HepG2 (cell line): ENCODE results near the gene PEX11G. TPM values are rescaled to one million over a fixed set of nuclear protein-coding genes. Genes with fewer than 3 reads are reported as not detected.

Experiments
- CREM ChIP-seq, 2 experiments: sonication (generic) in 1 of 2; formaldehyde crosslinking in 1 of 2; IDR thresholded peaks; 2 replicates each; pipeline versions ENCODE4 v1.4.0 to v1.6.1; 2016 to 2020; ENCODE audit warnings: antibody characterized with exemption in 1 of 2, mild to moderate bottlenecking in 1 of 2, missing genetic modification reagents in 1 of 2
- FOXO1 ChIP-seq: sonication (generic); formaldehyde crosslinking; IDR thresholded peaks from 2 replicates; pipeline ENCODE4 v1.4.0; 2020; ENCODE audit warnings: missing genetic modification reagents
- HES4 ChIP-seq: sonication (generic); formaldehyde crosslinking; IDR thresholded peaks from 2 replicates; pipeline ENCODE4 v1.9.0; 2021; ENCODE audit warnings: mild to moderate bottlenecking, missing genetic modification reagents, borderline replicate concordance
- HOXA3 ChIP-seq: sonication (generic); formaldehyde crosslinking; IDR thresholded peaks from 2 replicates; pipeline ENCODE4 v1.5.0; 2020; ENCODE audit warnings: missing genetic modification reagents
- IKZF4 ChIP-seq: sonication (generic); formaldehyde crosslinking; IDR thresholded peaks from 2 replicates; pipeline ENCODE4 v1.5.1; 2020; ENCODE audit warnings: borderline replicate concordance, mild to moderate bottlenecking, low read depth, missing genetic modification reagents; ENCODE audit errors: not compliant biosample characterization
- KLF13 ChIP-seq: sonication (generic); formaldehyde crosslinking; IDR thresholded peaks from 2 replicates; pipeline ENCODE4 v1.4.0; 2020; ENCODE audit warnings: mild to moderate bottlenecking, missing genetic modification reagents
- KMT2B ChIP-seq: IDR thresholded peaks from 2 replicates; pipeline ENCODE4 v1.6.1; 2016; ENCODE audit warnings: missing genetic modification reagents, missing compliant biosample characterization
- MAZ ChIP-seq, 2 experiments: sonication (generic) in 1 of 2; formaldehyde crosslinking in 1 of 2; IDR thresholded peaks; 2 replicates each; pipeline versions ENCODE4 v1.5.0 to v1.6.1; 2012 to 2020; ENCODE audit warnings: low read depth in 2 of 2, mild to moderate bottlenecking in 2 of 2, borderline replicate concordance in 1 of 2, improper control_type of control experiment in 1 of 2, low read length in 1 of 2, missing genetic modification reagents in 1 of 2, moderate library complexity in 1 of 2
- PHF20 ChIP-seq: sonication (generic); formaldehyde crosslinking; IDR thresholded peaks from 2 replicates; pipeline ENCODE4 v1.5.0; 2020; ENCODE audit warnings: mild to moderate bottlenecking, missing genetic modification reagents
- POLR2A ChIP-seq, 2 experiments: IDR thresholded peaks; 2 replicates each; pipeline ENCODE4 v1.6.1; 2011; ENCODE audit warnings: low read depth in 2 of 2, low read length in 2 of 2, mild to moderate bottlenecking in 1 of 2, moderate library complexity in 1 of 2; ENCODE audit not compliant: insufficient read depth in 1 of 2
- RBFOX2 ChIP-seq: fragments of 200-400 bp; formaldehyde crosslinking; IDR thresholded peaks from 2 replicates; pipeline ENCODE4 v1.6.1; 2017; ENCODE audit warnings: low read depth, mild to moderate bottlenecking, low read length
- RFXAP ChIP-seq: sonication (generic); formaldehyde crosslinking; IDR thresholded peaks from 2 replicates; pipeline ENCODE4 v1.4.0; 2020; ENCODE audit warnings: missing genetic modification reagents, borderline replicate concordance
- U2AF1 ChIP-seq: fragments of 200-400 bp; formaldehyde crosslinking; optimal IDR thresholded peaks from 2 replicates; pipeline ENCODE3; 2017; ENCODE audit warnings: mild to moderate bottlenecking, low read depth, low read length
- YY1 ChIP-seq: IDR thresholded peaks from 2 replicates; pipeline ENCODE4 v1.6.1; 2011; ENCODE audit warnings: low read length, low read depth, moderate library complexity, mild to moderate bottlenecking; ENCODE audit not compliant: insufficient read depth, insufficient replicate concordance
- ZNF143 ChIP-seq: sonication (generic); formaldehyde crosslinking; IDR thresholded peaks from 2 replicates; pipeline ENCODE4 v1.4.0; 2020; ENCODE audit warnings: missing genetic modification reagents
- ZNF230 ChIP-seq: sonication (generic); formaldehyde crosslinking; IDR thresholded peaks from 2 replicates; pipeline ENCODE4 v1.4.0; 2020; ENCODE audit warnings: mild to moderate bottlenecking, missing genetic modification reagents
- ZNF263 ChIP-seq: sonication (generic); formaldehyde crosslinking; IDR thresholded peaks from 2 replicates; pipeline ENCODE4 v1.4.0; 2020; ENCODE audit warnings: missing genetic modification reagents
- ZNF501 ChIP-seq: sonication (generic); formaldehyde crosslinking; IDR thresholded peaks from 2 replicates; pipeline ENCODE4 v1.5.1; 2020; ENCODE audit warnings: mild to moderate bottlenecking, moderate library complexity, missing genetic modification reagents
- ZNF605 ChIP-seq: sonication (generic); formaldehyde crosslinking; IDR thresholded peaks from 2 replicates; pipeline ENCODE4 v1.8.0; 2022; ENCODE audit warnings: mild to moderate bottlenecking, missing genetic modification reagents
- polyA plus RNA-seq, 8 experiments: library from polyadenylated mRNA; depleted of rRNA in 3 of 8; stranded (reverse) in 7 of 8; unstranded in 1 of 8; fragments of >200 nt; fragmentation: Illumina TruSeq in 4 of 8; extraction: Trizol in 4 of 8; gene quantifications; 2 replicates each; pipeline versions ENCODE4 v1.2.1 to v1.2.3, GENCODE V29; 2011 to 2016; ENCODE audit warnings: low read depth in 4 of 8, missing spikeins in 1 of 8, mixed read lengths in 1 of 8; ENCODE audit not compliant: insufficient read depth in 1 of 8
- total RNA-seq, 5 experiments: library from RNA; depleted of rRNA; stranded (reverse); fragments of >200 nt; fragmentation: Illumina TruSeq; extraction: Trizol; gene quantifications; 2 replicates each; pipeline ENCODE4 v1.2.3, GENCODE V29; 2016; ENCODE audit warnings: low read depth in 1 of 5
- TF ChIP-seq, protein P1 (sequence below): sonication (generic); formaldehyde crosslinking; IDR thresholded peaks from 2 replicates; pipeline ENCODE4 v1.4.0; 2020; ENCODE audit warnings: missing genetic modification reagents
- TF ChIP-seq, protein P2 (sequence below): sonication (generic); formaldehyde crosslinking; IDR thresholded peaks from 2 replicates; pipeline ENCODE4 v1.5.0; 2020; ENCODE audit warnings: mild to moderate bottlenecking, missing genetic modification reagents, borderline replicate concordance

Gene PEX11G
- total and polyA plus RNA-seq, 2 of the 13 experiments (the other 11 are each of a cell fraction or from before 2014, with no cell fraction given), result not detected

DNA sequence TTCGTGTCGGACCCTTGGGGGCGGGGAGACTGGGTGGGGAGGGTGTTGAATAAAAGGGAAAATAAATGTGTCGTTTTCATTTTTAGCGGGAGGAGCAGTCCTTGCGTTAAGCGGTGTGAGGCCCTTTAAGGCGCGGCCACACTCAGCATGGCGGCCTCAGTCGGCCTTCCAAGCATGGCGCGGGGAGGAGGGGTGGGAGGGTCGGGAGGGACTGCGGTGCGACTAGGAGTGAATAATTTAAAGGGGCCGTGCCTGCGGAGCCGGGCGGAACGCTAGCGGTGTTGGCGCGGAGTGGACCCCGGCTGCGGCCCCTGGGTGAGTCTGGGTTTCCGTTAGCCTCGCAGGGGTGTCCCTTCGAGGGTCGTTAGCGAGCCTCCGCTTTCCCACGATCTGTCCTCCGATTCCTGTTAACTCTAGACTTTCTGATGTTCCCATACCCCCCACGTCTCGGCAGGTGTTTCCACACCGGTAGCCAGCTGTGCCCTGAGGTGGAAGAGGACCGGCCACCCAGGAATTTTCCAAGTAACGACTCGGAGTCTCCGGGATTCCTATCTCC is 45.2 kb upstream of the PEX11G start (continued):
- TF ChIP-seq CREM (IDR thresholded peaks at IDR 0.05), result peak; percentile 44; the same call in 1 of the 2 replicates
- TF ChIP-seq CREM (CRISPR knock-in tag; IDR thresholded peaks at IDR 0.05), result no peak
- TF ChIP-seq KLF13 (CRISPR knock-in tag), result no peak
- TF ChIP-seq POLR2A (IDR thresholded peaks at IDR 0.05; ENCODE audit: insufficient read depth in 1 of 2, low read depth in 2 of 2, low read length in 2 of 2), result peak in 1 of 2 experiments; percentile 59; a peak in 1 of 4 replicates
- TF ChIP-seq, protein P1, sequence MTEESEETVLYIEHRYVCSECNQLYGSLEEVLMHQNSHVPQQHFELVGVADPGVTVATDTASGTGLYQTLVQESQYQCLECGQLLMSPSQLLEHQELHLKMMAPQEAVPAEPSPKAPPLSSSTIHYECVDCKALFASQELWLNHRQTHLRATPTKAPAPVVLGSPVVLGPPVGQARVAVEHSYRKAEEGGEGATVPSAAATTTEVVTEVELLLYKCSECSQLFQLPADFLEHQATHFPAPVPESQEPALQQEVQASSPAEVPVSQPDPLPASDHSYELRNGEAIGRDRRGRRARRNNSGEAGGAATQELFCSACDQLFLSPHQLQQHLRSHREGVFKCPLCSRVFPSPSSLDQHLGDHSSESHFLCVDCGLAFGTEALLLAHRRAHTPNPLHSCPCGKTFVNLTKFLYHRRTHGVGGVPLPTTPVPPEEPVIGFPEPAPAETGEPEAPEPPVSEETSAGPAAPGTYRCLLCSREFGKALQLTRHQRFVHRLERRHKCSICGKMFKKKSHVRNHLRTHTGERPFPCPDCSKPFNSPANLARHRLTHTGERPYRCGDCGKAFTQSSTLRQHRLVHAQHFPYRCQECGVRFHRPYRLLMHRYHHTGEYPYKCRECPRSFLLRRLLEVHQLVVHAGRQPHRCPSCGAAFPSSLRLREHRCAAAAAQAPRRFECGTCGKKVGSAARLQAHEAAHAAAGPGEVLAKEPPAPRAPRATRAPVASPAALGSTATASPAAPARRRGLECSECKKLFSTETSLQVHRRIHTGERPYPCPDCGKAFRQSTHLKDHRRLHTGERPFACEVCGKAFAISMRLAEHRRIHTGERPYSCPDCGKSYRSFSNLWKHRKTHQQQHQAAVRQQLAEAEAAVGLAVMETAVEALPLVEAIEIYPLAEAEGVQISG (CRISPR knock-in tag), result peak; percentile 14; the same call in 1 of the 2 replicates
- TF ChIP-seq MAZ (IDR thresholded peaks at IDR 0.05; ENCODE audit: borderline replicate concordance, low read depth, low read length), result peak; percentile 68; the same call in 1 of the 2 replicates
- TF ChIP-seq MAZ (CRISPR knock-in tag; IDR thresholded peaks at IDR 0.05; ENCODE audit: low read depth), result peak; percentile 19; the same call in 1 of the 2 replicates
- TF ChIP-seq KMT2B, result 0 out of 2 replicates have a peak, but pooled peaks have one; percentile 19
- TF ChIP-seq ZNF263 (CRISPR knock-in tag), result peak; percentile 62; the same call in 1 of the 2 replicates
- no peak for TF ChIP-seq IKZF4
- peak; percentile 66 for TF ChIP-seq HOXA3 (CRISPR knock-in tag)
- no peak for TF ChIP-seq ZNF230 (CRISPR knock-in tag)
- peak; percentile 61; the same call in 1 of the 2 replicates for TF ChIP-seq RBFOX2
- peak; percentile 71 for TF ChIP-seq ZNF143 (CRISPR knock-in tag)
- 0 out of 2 replicates have a peak, but pooled peaks have one; percentile 17 for TF ChIP-seq HES4 (CRISPR knock-in tag)
- 0 out of 2 replicates have a peak, but pooled peaks have one; percentile 6 for TF ChIP-seq ZNF605 (CRISPR knock-in tag)
- peak; percentile 41; the same call in 1 of the 2 replicates for TF ChIP-seq ZNF501
- TF ChIP-seq, protein P2, sequence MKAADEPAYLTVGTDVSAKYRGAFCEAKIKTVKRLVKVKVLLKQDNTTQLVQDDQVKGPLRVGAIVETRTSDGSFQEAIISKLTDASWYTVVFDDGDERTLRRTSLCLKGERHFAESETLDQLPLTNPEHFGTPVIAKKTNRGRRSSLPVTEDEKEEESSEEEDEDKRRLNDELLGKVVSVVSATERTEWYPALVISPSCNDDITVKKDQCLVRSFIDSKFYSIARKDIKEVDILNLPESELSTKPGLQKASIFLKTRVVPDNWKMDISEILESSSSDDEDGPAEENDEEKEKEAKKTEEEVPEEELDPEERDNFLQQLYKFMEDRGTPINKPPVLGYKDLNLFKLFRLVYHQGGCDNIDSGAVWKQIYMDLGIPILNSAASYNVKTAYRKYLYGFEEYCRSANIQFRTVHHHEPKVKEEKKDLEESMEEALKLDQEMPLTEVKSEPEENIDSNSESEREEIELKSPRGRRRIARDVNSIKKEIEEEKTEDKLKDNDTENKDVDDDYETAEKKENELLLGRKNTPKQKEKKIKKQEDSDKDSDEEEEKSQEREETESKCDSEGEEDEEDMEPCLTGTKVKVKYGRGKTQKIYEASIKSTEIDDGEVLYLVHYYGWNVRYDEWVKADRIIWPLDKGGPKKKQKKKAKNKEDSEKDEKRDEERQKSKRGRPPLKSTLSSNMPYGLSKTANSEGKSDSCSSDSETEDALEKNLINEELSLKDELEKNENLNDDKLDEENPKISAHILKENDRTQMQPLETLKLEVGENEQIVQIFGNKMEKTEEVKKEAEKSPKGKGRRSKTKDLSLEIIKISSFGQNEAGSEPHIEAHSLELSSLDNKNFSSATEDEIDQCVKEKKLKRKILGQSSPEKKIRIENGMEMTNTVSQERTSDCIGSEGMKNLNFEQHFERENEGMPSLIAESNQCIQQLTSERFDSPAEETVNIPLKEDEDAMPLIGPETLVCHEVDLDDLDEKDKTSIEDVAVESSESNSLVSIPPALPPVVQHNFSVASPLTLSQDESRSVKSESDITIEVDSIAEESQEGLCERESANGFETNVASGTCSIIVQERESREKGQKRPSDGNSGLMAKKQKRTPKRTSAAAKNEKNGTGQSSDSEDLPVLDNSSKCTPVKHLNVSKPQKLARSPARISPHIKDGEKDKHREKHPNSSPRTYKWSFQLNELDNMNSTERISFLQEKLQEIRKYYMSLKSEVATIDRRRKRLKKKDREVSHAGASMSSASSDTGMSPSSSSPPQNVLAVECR (CRISPR knock-in tag), result peak; percentile 50; the same call in 1 of the 2 replicates
- peak; percentile 22 for TF ChIP-seq U2AF1
- no peak for TF ChIP-seq RFXAP (CRISPR knock-in tag)
- TF ChIP-seq YY1, result peak; percentile 98
- no peak for TF ChIP-seq FOXO1 (CRISPR knock-in tag)
- peak; percentile 41 for TF ChIP-seq PHF20
